Lower leg skin (tissue), 3 donors: Measurements from ENCODE around the gene SRSF8.
"Not testable (repeated sequence)": the region's sequence is repeated elsewhere in the genome, so short reads cannot be mapped to it uniquely, and the experiment has no call there.

Source experiments
- POLR2A ChIP-seq, 2 donors: fragments of 450-650 bp; IDR thresholded peaks; one replicate each; pipeline ENCODE4 v1.6.1; 2016 to 2017; ENCODE audit warnings: antibody characterized with exemption in 2 of 2, mild to moderate bottlenecking in 1 of 2, moderate library complexity in 1 of 2
- TF ChIP-seq, protein P1 (sequence below), 3 donors: fragments of 450-650 bp; IDR thresholded peaks; one replicate each; pipeline ENCODE4 v1.5.1; 2016; ENCODE audit warnings: antibody characterized with exemption in 3 of 3, mild to moderate bottlenecking in 3 of 3, moderate library complexity in 2 of 3

GRCh38 chr11:95021468-95021867 lies 45.3 kb upstream of the SRSF8 start:
- TF ChIP-seq, protein P1, sequence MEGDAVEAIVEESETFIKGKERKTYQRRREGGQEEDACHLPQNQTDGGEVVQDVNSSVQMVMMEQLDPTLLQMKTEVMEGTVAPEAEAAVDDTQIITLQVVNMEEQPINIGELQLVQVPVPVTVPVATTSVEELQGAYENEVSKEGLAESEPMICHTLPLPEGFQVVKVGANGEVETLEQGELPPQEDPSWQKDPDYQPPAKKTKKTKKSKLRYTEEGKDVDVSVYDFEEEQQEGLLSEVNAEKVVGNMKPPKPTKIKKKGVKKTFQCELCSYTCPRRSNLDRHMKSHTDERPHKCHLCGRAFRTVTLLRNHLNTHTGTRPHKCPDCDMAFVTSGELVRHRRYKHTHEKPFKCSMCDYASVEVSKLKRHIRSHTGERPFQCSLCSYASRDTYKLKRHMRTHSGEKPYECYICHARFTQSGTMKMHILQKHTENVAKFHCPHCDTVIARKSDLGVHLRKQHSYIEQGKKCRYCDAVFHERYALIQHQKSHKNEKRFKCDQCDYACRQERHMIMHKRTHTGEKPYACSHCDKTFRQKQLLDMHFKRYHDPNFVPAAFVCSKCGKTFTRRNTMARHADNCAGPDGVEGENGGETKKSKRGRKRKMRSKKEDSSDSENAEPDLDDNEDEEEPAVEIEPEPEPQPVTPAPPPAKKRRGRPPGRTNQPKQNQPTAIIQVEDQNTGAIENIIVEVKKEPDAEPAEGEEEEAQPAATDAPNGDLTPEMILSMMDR (IDR thresholded peaks at IDR 0.05): not testable (repeated sequence)
- TF ChIP-seq POLR2A (IDR thresholded peaks at IDR 0.05): not testable (repeated sequence)
